WTC11 (cell line): ENCODE results near the gene KCND3. TPM values are rescaled to one million over a fixed set of nuclear protein-coding genes. Genes with fewer than 3 reads are reported as not detected.

Source experiments
- ATAC-seq: fragments of 200-7000 bp; cut with Tn5 transposase; 2 replicates; pipeline ENCODE4 v1.10.0; 2021; ENCODE audit warnings: mild to moderate bottlenecking, moderate library complexity
- CTCF ChIA-PET: fragments of 300-600 bp; sonication (Branson Sonifier 250); formaldehyde crosslinking; loops from one replicate; lab custom pipeline; 2021; ENCODE audit warnings: antibody characterized with exemption; lab: Charles Lee
- POLR2A ChIA-PET: fragments of 350-600 bp; sonication (Branson Sonifier 250); formaldehyde crosslinking; loops from one replicate; lab custom pipeline; 2021; ENCODE audit warnings: antibody characterized with exemption; lab: Charles Lee
- DNase-seq: peaks from one replicate; pipeline ENCODE4 v3.0.0; 2021; ENCODE audit warnings: low spot score
- H3K27ac Mint-ChIP-seq: 2 replicates; pipeline ENCODE4 v1.8.0; 2021; ENCODE audit warnings: mixed read lengths
- H3K27me3 Mint-ChIP-seq: 2 replicates; pipeline ENCODE4 v1.8.0; 2021; ENCODE audit warnings: low read depth, mild to moderate bottlenecking, moderate library complexity, mixed read lengths
- H3K36me3 Mint-ChIP-seq: 2 replicates; pipeline ENCODE4 v1.8.0; 2021; ENCODE audit warnings: mixed read lengths
- H3K4me1 Mint-ChIP-seq: 2 replicates; pipeline ENCODE4 v1.8.0; 2022; ENCODE audit warnings: mixed read lengths
- H3K4me3 Mint-ChIP-seq: 2 replicates; pipeline ENCODE4 v1.8.0; 2021; ENCODE audit warnings: mild to moderate bottlenecking, moderate library complexity, mixed read lengths
- H3K9me3 Mint-ChIP-seq: 2 replicates; pipeline ENCODE4 v1.8.0; 2021; ENCODE audit warnings: mixed read lengths
- CTCF ChIP-seq: fragments of 200-600 bp; IDR thresholded peaks from 2 replicates; pipeline ENCODE4 v1.8.0; 2022; ENCODE audit warnings: antibody characterized with exemption
- ETV6 ChIP-seq: sonication (generic); formaldehyde crosslinking; IDR thresholded peaks from 2 replicates; pipeline ENCODE4 v1.8.1; 2022; ENCODE audit warnings: mild to moderate bottlenecking, missing genetic modification reagents
- GTF2I ChIP-seq: fragments of 250-450 bp; sonication (Bioruptor Pico); conservative IDR thresholded peaks from 2 replicates; pipeline ENCODE4 v1.4.0; 2021; ENCODE audit warnings: mild to moderate bottlenecking
- NFYB ChIP-seq: sonication (generic); formaldehyde crosslinking; conservative IDR thresholded peaks from 2 replicates; pipeline ENCODE4 v1.8.0; 2022; ENCODE audit warnings: low read depth, missing genetic modification reagents
- SP1 ChIP-seq: sonication (generic); formaldehyde crosslinking; conservative IDR thresholded peaks from 2 replicates; pipeline ENCODE4 v1.8.1; 2022; ENCODE audit warnings: missing genetic modification reagents
- total RNA-seq: library from RNA; stranded (reverse); gene quantifications from 3 replicates; pipeline ENCODE4 v1.2.3, GENCODE V29; 2021
- TF ChIP-seq, protein P1 (sequence below): sonication (generic); formaldehyde crosslinking; IDR thresholded peaks from 2 replicates; pipeline ENCODE4 v1.8.1; 2023; ENCODE audit warnings: mild to moderate bottlenecking, missing genetic modification reagents
- TF ChIP-seq, protein P2 (sequence below): sonication (generic); formaldehyde crosslinking; IDR thresholded peaks from 2 replicates; pipeline ENCODE4 v1.8.0; 2023; ENCODE audit warnings: missing genetic modification reagents, mild to moderate bottlenecking, borderline replicate concordance

The KCND3 gene
- total RNA-seq, 1 experiment from 2014 or later = 0.35 TPM

GRCh38 chr1:111738436-111739193 is 250.9 kb downstream of the KCND3 start (continued):
- TF ChIP-seq, protein P1, sequence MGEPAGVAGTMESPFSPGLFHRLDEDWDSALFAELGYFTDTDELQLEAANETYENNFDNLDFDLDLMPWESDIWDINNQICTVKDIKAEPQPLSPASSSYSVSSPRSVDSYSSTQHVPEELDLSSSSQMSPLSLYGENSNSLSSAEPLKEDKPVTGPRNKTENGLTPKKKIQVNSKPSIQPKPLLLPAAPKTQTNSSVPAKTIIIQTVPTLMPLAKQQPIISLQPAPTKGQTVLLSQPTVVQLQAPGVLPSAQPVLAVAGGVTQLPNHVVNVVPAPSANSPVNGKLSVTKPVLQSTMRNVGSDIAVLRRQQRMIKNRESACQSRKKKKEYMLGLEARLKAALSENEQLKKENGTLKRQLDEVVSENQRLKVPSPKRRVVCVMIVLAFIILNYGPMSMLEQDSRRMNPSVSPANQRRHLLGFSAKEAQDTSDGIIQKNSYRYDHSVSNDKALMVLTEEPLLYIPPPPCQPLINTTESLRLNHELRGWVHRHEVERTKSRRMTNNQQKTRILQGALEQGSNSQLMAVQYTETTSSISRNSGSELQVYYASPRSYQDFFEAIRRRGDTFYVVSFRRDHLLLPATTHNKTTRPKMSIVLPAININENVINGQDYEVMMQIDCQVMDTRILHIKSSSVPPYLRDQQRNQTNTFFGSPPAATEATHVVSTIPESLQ (CRISPR knock-in tag) = no peak
- TF ChIP-seq CTCF = no peak

DNA sequence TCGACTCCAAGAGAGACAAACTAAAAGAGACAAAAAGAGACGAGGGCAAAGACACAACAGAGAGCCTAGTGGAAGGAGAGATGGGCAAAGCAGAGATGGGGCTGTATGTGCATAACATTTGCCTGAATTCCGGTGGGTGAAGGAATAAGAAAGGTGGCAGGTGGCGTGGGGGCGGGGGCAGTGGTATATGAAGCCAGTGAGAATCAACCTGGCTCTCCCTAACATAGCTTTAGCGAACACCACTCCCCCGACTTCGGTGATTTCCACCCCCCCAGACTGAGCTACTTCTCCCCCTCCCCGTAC is 251.4 kb downstream of the KCND3 start:
- TF ChIP-seq, protein P2, sequence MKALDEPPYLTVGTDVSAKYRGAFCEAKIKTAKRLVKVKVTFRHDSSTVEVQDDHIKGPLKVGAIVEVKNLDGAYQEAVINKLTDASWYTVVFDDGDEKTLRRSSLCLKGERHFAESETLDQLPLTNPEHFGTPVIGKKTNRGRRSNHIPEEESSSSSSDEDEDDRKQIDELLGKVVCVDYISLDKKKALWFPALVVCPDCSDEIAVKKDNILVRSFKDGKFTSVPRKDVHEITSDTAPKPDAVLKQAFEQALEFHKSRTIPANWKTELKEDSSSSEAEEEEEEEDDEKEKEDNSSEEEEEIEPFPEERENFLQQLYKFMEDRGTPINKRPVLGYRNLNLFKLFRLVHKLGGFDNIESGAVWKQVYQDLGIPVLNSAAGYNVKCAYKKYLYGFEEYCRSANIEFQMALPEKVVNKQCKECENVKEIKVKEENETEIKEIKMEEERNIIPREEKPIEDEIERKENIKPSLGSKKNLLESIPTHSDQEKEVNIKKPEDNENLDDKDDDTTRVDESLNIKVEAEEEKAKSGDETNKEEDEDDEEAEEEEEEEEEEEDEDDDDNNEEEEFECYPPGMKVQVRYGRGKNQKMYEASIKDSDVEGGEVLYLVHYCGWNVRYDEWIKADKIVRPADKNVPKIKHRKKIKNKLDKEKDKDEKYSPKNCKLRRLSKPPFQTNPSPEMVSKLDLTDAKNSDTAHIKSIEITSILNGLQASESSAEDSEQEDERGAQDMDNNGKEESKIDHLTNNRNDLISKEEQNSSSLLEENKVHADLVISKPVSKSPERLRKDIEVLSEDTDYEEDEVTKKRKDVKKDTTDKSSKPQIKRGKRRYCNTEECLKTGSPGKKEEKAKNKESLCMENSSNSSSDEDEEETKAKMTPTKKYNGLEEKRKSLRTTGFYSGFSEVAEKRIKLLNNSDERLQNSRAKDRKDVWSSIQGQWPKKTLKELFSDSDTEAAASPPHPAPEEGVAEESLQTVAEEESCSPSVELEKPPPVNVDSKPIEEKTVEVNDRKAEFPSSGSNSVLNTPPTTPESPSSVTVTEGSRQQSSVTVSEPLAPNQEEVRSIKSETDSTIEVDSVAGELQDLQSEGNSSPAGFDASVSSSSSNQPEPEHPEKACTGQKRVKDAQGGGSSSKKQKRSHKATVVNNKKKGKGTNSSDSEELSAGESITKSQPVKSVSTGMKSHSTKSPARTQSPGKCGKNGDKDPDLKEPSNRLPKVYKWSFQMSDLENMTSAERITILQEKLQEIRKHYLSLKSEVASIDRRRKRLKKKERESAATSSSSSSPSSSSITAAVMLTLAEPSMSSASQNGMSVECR (CRISPR knock-in tag) = no peak
- TF ChIP-seq SP1 (CRISPR knock-in tag) (no peak), NFYB (CRISPR knock-in tag) (0 out of 2 replicates have a peak, but pooled peaks have one; percentile 10)
- TF ChIP-seq, all 79 proteins: peak for 1
- Mint-ChIP-seq H3K36me3 (no peaks in the 10 kb centered on the region; the same call in 1 of the 2 replicates), H3K4me3 (no peak overlapping the region), H3K4me1 (peaks cover 22% of the 10 kb centered on the region), H3K9me3 (no peaks in the 10 kb centered on the region), H3K27ac (peak overlapping the region; percentile 27), H3K27me3 (peaks cover 23% of the 10 kb centered on the region)
- POLR2A ChIA-PET = interaction anchor here (0.9 to 1.9 kb wide), 9 partner anchors 9 to 230 kb away, joined by 3 to 6 read pairs (median 4); partner anchors contain the start of gene DDX20
- no peak for DNase-seq
- no peak; the same call in 1 of the 2 replicates for ATAC-seq
- CTCF ChIA-PET = interaction anchor here (1.1 to 7.7 kb wide), 8 partner anchors 10 to 289 kb away, joined by 4 to 78 read pairs (median 18); partner anchors contain the start of genes ATP5PB and WDR77

- H3K27ac Mint-ChIP-seq = peak overlapping the region; percentile 27
- no peaks in the 10 kb centered on the region for H3K9me3 Mint-ChIP-seq
- TF ChIP-seq GTF2I (CRISPR knock-in tag) (no peak), ETV6 (CRISPR knock-in tag) (peak; percentile 59)
- ATAC-seq (no peak), DNase-seq (no peak)
- H3K4me3 Mint-ChIP-seq = no peak overlapping the region
- CTCF ChIA-PET = interaction anchor here (1.1 to 7.7 kb wide), 13 partner anchors 9 to 288 kb away, joined by 3 to 78 read pairs (median 10); partner anchors contain the start of genes ATP5PB and WDR77
- no peaks in the 10 kb centered on the region; the same call in 1 of the 2 replicates for H3K36me3 Mint-ChIP-seq
- POLR2A ChIA-PET = interaction anchor here (0.7 to 2.0 kb wide), 9 partner anchors 9 to 230 kb away, joined by 3 to 6 read pairs (median 4); no protein-coding TSS in a partner anchor
- H3K4me1 Mint-ChIP-seq = peaks cover 26% of the 10 kb centered on the region
- H3K27me3 Mint-ChIP-seq = peaks cover 20% of the 10 kb centered on the region
Measured at GRCh38 chr1:111737216-111738132, 252.0 kb downstream of the KCND3 start.
